SK-N-SH treated with all-trans-retinoic acid at 6 μM for 48 hours (cell line): Measurements from ENCODE around the gene SLC8A3.

Source experiments
- ATAC-seq: fragments of 200-7000 bp; cut with Tn5 transposase; 3 replicates; pipeline ENCODE4 v1.9.1; 2020; ENCODE audit warnings: mild to moderate bottlenecking, moderate library complexity
- ARNTL ChIP-seq: fragments of 450-650 bp; formaldehyde crosslinking; IDR thresholded peaks from 2 replicates; pipeline ENCODE4 v1.5.0; 2020; ENCODE audit warnings: low read depth, mild to moderate bottlenecking, moderate library complexity, borderline replicate concordance
- BACH2 ChIP-seq: fragments of 250-450 bp; sonication (Bioruptor Pico); IDR thresholded peaks from 2 replicates; pipeline ENCODE4 v1.9.0; 2021; ENCODE audit warnings: mild to moderate bottlenecking, borderline replicate concordance
- CREB5 ChIP-seq: fragments of 250-450 bp; sonication (Bioruptor Pico); IDR thresholded peaks from 2 replicates; pipeline ENCODE4 v1.5.1; 2020; ENCODE audit warnings: low read depth, mild to moderate bottlenecking, moderate library complexity
- CSDC2 ChIP-seq: fragments of 250-450 bp; sonication (Bioruptor Pico); IDR thresholded peaks from 2 replicates; pipeline ENCODE4 v1.5.0; 2020; ENCODE audit warnings: mild to moderate bottlenecking, moderate library complexity
- CSRNP3 ChIP-seq: fragments of 250-450 bp; sonication (Bioruptor Pico); IDR thresholded peaks from 2 replicates; pipeline ENCODE4 v1.5.1; 2021; ENCODE audit warnings: mild to moderate bottlenecking, moderate library complexity
- ESRRG ChIP-seq: fragments of 250-450 bp; sonication (Bioruptor Pico); IDR thresholded peaks from 2 replicates; pipeline ENCODE4 v1.6.1; 2021; ENCODE audit warnings: mild to moderate bottlenecking
- GLIS3 ChIP-seq: fragments of 250-450 bp; sonication (Bioruptor Pico); IDR thresholded peaks from 2 replicates; pipeline ENCODE4 v1.5.0; 2020; ENCODE audit warnings: mild to moderate bottlenecking, moderate library complexity
- ISL1 ChIP-seq: fragments of 250-450 bp; sonication (Bioruptor Pico); IDR thresholded peaks from 2 replicates; pipeline ENCODE4 v2.1.2; 2022; ENCODE audit warnings: mild to moderate bottlenecking, moderate library complexity
- OSR1 ChIP-seq: fragments of 250-450 bp; sonication (Bioruptor Pico); IDR thresholded peaks from 2 replicates; pipeline ENCODE4 v1.8.0; 2022; ENCODE audit warnings: moderate library complexity, mild to moderate bottlenecking, inconsistent platforms
- PATZ1 ChIP-seq: fragments of 250-450 bp; sonication (Bioruptor Pico); IDR thresholded peaks from 2 replicates; pipeline ENCODE4 v1.8.0; 2020; ENCODE audit warnings: mild to moderate bottlenecking, moderate library complexity, borderline replicate concordance
- POU6F1 ChIP-seq: fragments of 250-450 bp; sonication (Bioruptor Pico); IDR thresholded peaks from 2 replicates; pipeline ENCODE4 v1.8.0; 2021; ENCODE audit warnings: low read depth, mild to moderate bottlenecking, moderate library complexity, borderline replicate concordance
- PPARA ChIP-seq: fragments of 250-450 bp; sonication (Bioruptor Pico); IDR thresholded peaks from 2 replicates; pipeline ENCODE4 v1.5.0; 2020; ENCODE audit warnings: mild to moderate bottlenecking, borderline replicate concordance
- RARB ChIP-seq: fragments of 250-450 bp; sonication (Bioruptor Pico); IDR thresholded peaks from 2 replicates; pipeline ENCODE4 v1.8.0; 2021; ENCODE audit warnings: mild to moderate bottlenecking, moderate library complexity
- SNAI2 ChIP-seq: fragments of 250-450 bp; sonication (Bioruptor Pico); IDR thresholded peaks from 2 replicates; pipeline ENCODE4 v1.5.0; 2020; ENCODE audit warnings: mild to moderate bottlenecking, moderate library complexity
- TCF4 ChIP-seq: fragments of 250-450 bp; sonication (Bioruptor Pico); IDR thresholded peaks from 2 replicates; pipeline ENCODE4 v1.8.0; 2021; ENCODE audit warnings: mild to moderate bottlenecking, moderate library complexity, borderline replicate concordance
- TOX ChIP-seq: fragments of 250-450 bp; sonication (Bioruptor Pico); IDR thresholded peaks from 2 replicates; pipeline ENCODE4 v1.8.0; 2021; ENCODE audit warnings: mild to moderate bottlenecking, moderate library complexity, borderline replicate concordance
- ZC3H10 ChIP-seq: fragments of 250-450 bp; sonication (Bioruptor Pico); IDR thresholded peaks from 2 replicates; pipeline ENCODE4 v1.5.1; 2021; ENCODE audit warnings: mild to moderate bottlenecking, moderate library complexity
- ZFP3 ChIP-seq: fragments of 250-450 bp; sonication (Bioruptor Pico); IDR thresholded peaks from 2 replicates; pipeline ENCODE4 v1.5.0; 2020; ENCODE audit warnings: mild to moderate bottlenecking, moderate library complexity
- ZFP30 ChIP-seq: fragments of 450-650 bp; formaldehyde crosslinking; IDR thresholded peaks from 2 replicates; pipeline ENCODE4 v1.5.0; 2022; ENCODE audit warnings: mild to moderate bottlenecking, moderate library complexity
- ZNF565 ChIP-seq: fragments of 450-650 bp; formaldehyde crosslinking; conservative IDR thresholded peaks from 2 replicates; pipeline ENCODE4 v1.5.0; 2020; ENCODE audit warnings: low read depth, mild to moderate bottlenecking, moderate library complexity
- ZNF70 ChIP-seq: fragments of 450-650 bp; formaldehyde crosslinking; IDR thresholded peaks from 2 replicates; pipeline ENCODE4 v1.5.0; 2020; ENCODE audit warnings: mild to moderate bottlenecking, moderate library complexity
- ZNF8 ChIP-seq: fragments of 450-650 bp; formaldehyde crosslinking; IDR thresholded peaks from 2 replicates; pipeline ENCODE4 v1.5.0; 2020; ENCODE audit warnings: mild to moderate bottlenecking, moderate library complexity

SLC8A3 gene

GRCh38 chr14:70201994-70202393 lies 13.2 kb upstream of the SLC8A3 start:
- TF ChIP-seq ZNF70 (CRISPR knock-in tag) (no peak), ISL1 (no peak), OSR1 (CRISPR knock-in tag) (no peak), POU6F1 (no peak), CREB5 (CRISPR knock-in tag) (no peak), ESRRG (no peak), RARB (CRISPR knock-in tag) (no peak), ZC3H10 (no peak), ZNF565 (CRISPR knock-in tag) (no peak), TOX (CRISPR knock-in tag) (no peak), ZFP3 (no peak)

GRCh38 chr14:70193396-70193795 lies 4.6 kb upstream of the SLC8A3 start:
- TF ChIP-seq CSDC2 (CRISPR knock-in tag) (no peak), GLIS3 (CRISPR knock-in tag) (no peak), ESRRG (no peak), RARB (CRISPR knock-in tag) (no peak), TOX (CRISPR knock-in tag) (no peak), CSRNP3 (CRISPR knock-in tag) (no peak), POU6F1 (no peak), ISL1 (no peak), ZNF565 (CRISPR knock-in tag) (no peak), TCF4 (CRISPR knock-in tag) (no peak), ZNF8 (CRISPR knock-in tag) (no peak)
- no peak for ATAC-seq

More at GRCh38 chr14:70201994-70202393, 13.2 kb upstream of the SLC8A3 start:
- no peak for ATAC-seq

- TF ChIP-seq SNAI2 (CRISPR knock-in tag) = no peak
- no peak for TF ChIP-seq PATZ1 (CRISPR knock-in tag)
- TF ChIP-seq ISL1 = no peak
- TF ChIP-seq, all 23 proteins: peak for 0
- no peak for ATAC-seq
Observed at GRCh38 chr14:70192915-70193314, 4.2 kb upstream of the SLC8A3 start.

GRCh38 chr14:70190156-70190555 lies 1.4 kb upstream of the SLC8A3 start:
- no peak for ATAC-seq
- TF ChIP-seq ZFP3 = no peak
- no peak for TF ChIP-seq ISL1
- TF ChIP-seq GLIS3 (CRISPR knock-in tag) = no peak
- TF ChIP-seq ZNF8 (CRISPR knock-in tag) = no peak
- no peak for TF ChIP-seq PATZ1 (CRISPR knock-in tag)
- TF ChIP-seq ZFP30 (CRISPR knock-in tag) = no peak
- no peak for TF ChIP-seq ZNF70 (CRISPR knock-in tag)
- no peak for TF ChIP-seq BACH2 (CRISPR knock-in tag)
- no peak for TF ChIP-seq ARNTL
- TF ChIP-seq POU6F1 = no peak
- TF ChIP-seq PPARA (CRISPR knock-in tag) = no peak
